ENCODE measurements around the gene MICU1. TPM values are rescaled to one million over a fixed set of nuclear protein-coding genes. Genes with fewer than 3 reads are reported as not detected.

Gene MICU1
- total RNA-seq, 1 donor from 2014 or later = 79.8 TPM

DNA sequence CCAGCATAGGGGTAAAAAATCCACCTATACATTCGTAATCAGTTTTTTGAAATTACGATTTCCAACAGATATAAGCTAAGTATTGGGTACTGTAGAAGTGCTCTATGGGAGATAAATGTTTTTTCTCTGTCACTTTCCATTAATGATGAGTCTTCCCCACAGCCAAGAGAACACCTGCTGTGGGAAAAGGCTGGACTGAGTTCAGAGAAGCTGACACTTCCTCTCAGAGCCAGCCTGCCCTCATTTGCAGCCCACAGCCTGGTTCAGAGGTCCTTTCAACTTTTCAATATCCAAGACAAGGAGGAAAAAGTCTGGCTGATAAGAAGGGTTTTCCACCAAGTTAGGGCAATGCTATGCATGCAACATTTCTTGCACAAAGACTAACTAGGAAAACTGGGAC, 206.6 kb downstream of the MICU1 start:
- Histone ChIP-seq H3K4me1 (peaks cover 29% of the 10 kb centered on the region), H3K27ac (peak overlapping the region; percentile 51), H3K4me2 (no peak overlapping the region), H3K9me3 (ENCODE audit: low read depth) (no peaks in the 10 kb centered on the region), H3K36me3 (no peaks in the 10 kb centered on the region), H3F3A (ENCODE audit: low read depth) (peaks cover 21% of the 10 kb centered on the region), H2AFZ (replicated peaks) (no peak overlapping the region), H3K4me3 (no peak overlapping the region), H3K79me2 (ENCODE audit: low read depth) (no peaks in the 10 kb centered on the region), H3K9ac (no peak overlapping the region), H3K27me3 (no peaks in the 10 kb centered on the region), H4K20me1 (ENCODE audit: low read depth) (no peaks in the 10 kb centered on the region)
- Mint-ChIP-seq H3K4me1 (peaks cover 13% of the 10 kb centered on the region), H3K9me3 (peaks cover 2% of the 10 kb centered on the region), H3K4me3 (no peak overlapping the region), H3K36me3 (peaks cover 25% of the 10 kb centered on the region), H3K27me3 (ENCODE audit: insufficient read depth, low read depth) (peaks cover 2% of the 10 kb centered on the region), H3K27ac (no peak overlapping the region)
- TF ChIP-seq EZH2 (IDR thresholded peaks at IDR 0.05) = no peak
- no peak for TF ChIP-seq CTCF (IDR thresholded peaks at IDR 0.05)
- no peak for TF ChIP-seq EZH2phosphoT487 (IDR thresholded peaks at IDR 0.05)
- no peak for DNase-seq (ENCODE audit: low spot score)

- no peak overlapping the region for H3K9ac ChIP-seq
- H3K36me3 Mint-ChIP-seq = peaks cover 25% of the 10 kb centered on the region
- no peak for DNase-seq (ENCODE audit: low spot score)
- H3K27ac ChIP-seq = peak overlapping the region; percentile 68
- H3K9me3 ChIP-seq (ENCODE audit: low read depth) = peaks cover 4% of the 10 kb centered on the region
- no peak overlapping the region for H3K4me3 ChIP-seq
- TF ChIP-seq CTCF (IDR thresholded peaks at IDR 0.05) = no peak
- no peak for TF ChIP-seq EZH2phosphoT487 (IDR thresholded peaks at IDR 0.05)
- TF ChIP-seq EZH2 (IDR thresholded peaks at IDR 0.05) = no peak
- H3K4me3 Mint-ChIP-seq = no peak overlapping the region
- H3K36me3 ChIP-seq = no peaks in the 10 kb centered on the region
- H3K4me1 Mint-ChIP-seq = peaks cover 13% of the 10 kb centered on the region
- no peaks in the 10 kb centered on the region for H4K20me1 ChIP-seq (ENCODE audit: low read depth)
- no peak overlapping the region for H3K4me2 ChIP-seq
- peaks cover 21% of the 10 kb centered on the region for H3F3A ChIP-seq (ENCODE audit: low read depth)
- no peak overlapping the region for H3K27ac Mint-ChIP-seq
- H2AFZ ChIP-seq (replicated peaks) = no peak overlapping the region
- no peaks in the 10 kb centered on the region for H3K79me2 ChIP-seq (ENCODE audit: low read depth)
- H3K27me3 Mint-ChIP-seq (ENCODE audit: insufficient read depth, low read depth) = peaks cover 2% of the 10 kb centered on the region
- H3K4me1 ChIP-seq = peaks cover 29% of the 10 kb centered on the region
- H3K9me3 Mint-ChIP-seq = peaks cover 2% of the 10 kb centered on the region
- H3K27me3 ChIP-seq = no peaks in the 10 kb centered on the region
Observed at GRCh38 chr10:72418679-72419078, 207.2 kb downstream of the MICU1 start.

DNA sequence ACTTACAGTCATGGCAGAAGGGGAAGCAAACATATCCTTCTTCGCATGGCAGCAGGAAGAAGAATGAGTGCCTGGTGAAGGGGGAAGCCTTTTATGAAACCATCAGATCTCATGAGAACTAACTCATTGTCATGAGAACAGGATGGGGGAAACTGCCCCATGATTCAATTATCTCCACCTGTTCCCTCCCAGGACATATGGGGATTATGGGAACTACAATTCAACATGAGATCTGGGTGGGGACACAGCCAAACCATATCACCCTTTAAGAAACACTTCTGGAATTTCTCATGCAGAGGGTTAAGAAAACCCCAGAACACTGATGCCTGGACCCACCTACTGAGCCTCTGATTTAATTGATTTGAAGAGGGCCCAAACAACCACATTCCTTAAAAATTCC, 207.9 kb downstream of the MICU1 start:
- Histone ChIP-seq H3K36me3 (no peaks in the 10 kb centered on the region), H3K27ac (peak overlapping the region; percentile 68), H3K4me1 (peaks cover 29% of the 10 kb centered on the region), H3K27me3 (no peaks in the 10 kb centered on the region), H3K9ac (no peak overlapping the region), H3K79me2 (ENCODE audit: low read depth) (no peaks in the 10 kb centered on the region), H3K9me3 (ENCODE audit: low read depth) (peaks cover 9% of the 10 kb centered on the region), H3K4me2 (no peak overlapping the region), H3K4me3 (no peak overlapping the region), H4K20me1 (ENCODE audit: low read depth) (no peaks in the 10 kb centered on the region), H3F3A (ENCODE audit: low read depth) (peaks cover 21% of the 10 kb centered on the region), H2AFZ (replicated peaks) (no peak overlapping the region)
- Mint-ChIP-seq H3K4me1 (peaks cover 13% of the 10 kb centered on the region), H3K27me3 (ENCODE audit: insufficient read depth, low read depth) (peaks cover 2% of the 10 kb centered on the region), H3K36me3 (peaks cover 26% of the 10 kb centered on the region), H3K27ac (peak overlapping the region; percentile 59), H3K4me3 (no peak overlapping the region), H3K9me3 (peaks cover 2% of the 10 kb centered on the region)
- TF ChIP-seq CTCF (IDR thresholded peaks at IDR 0.05) = no peak
- no peak for TF ChIP-seq EZH2phosphoT487 (IDR thresholded peaks at IDR 0.05)
- TF ChIP-seq EZH2 (IDR thresholded peaks at IDR 0.05) = no peak
- peak; percentile 4 for DNase-seq (ENCODE audit: low spot score)

Measured in neural progenitor cell (in vitro differentiated cells).